Hypothalamus (tissue), 51 donors: Measurements from ENCODE around the gene IFNG.

Source experiments
- DNase-seq, 51 donors: peaks; one replicate each; lab custom pipeline; 2025; lab: John Stamatoyannopoulos, UW

The IFNG gene

GRCh38 chr12:68118096-68118755, 41.3 kb downstream of the IFNG start:
- no peak for DNase-seq

DNA sequence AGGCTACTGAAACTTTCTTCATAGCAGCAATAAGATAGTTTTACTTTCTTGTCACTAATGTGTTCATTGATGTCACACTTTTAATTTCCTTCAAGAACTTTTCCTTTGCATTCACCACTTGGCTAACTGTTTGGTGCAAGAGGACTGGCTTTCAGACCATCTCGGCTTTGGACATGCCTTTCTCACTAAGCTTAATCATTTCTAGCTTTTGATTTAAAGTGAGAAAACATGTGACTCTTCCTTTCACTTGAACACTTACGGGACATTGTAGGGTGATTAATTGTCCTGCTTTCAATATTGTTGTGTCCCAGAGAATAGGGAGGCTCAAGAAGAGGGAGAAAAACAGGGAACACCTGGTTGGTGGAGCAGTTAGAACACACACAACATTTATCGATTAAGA, 41.9 kb downstream of the IFNG start:
- DNase-seq = no peak

DNA sequence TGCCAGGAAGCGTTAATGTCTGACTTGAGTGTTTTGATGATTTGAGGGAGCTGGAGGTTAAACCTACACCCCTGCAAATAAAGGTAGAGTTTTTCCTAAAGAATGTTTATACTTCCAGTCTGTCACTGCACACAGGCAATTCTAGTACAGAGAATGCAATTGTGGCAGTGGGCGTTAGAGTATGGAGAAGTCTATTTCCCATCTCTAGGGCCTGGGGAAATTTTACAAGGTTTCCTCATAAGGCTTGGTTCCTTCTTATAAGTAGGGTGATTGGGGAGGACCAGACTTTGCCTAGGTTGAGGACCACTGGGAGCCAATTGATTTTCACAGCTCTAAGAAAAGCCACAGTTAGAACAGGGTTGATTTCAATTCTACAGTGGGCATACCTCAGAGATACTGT, 44.3 kb downstream of the IFNG start:
- DNase-seq = no peak

DNA sequence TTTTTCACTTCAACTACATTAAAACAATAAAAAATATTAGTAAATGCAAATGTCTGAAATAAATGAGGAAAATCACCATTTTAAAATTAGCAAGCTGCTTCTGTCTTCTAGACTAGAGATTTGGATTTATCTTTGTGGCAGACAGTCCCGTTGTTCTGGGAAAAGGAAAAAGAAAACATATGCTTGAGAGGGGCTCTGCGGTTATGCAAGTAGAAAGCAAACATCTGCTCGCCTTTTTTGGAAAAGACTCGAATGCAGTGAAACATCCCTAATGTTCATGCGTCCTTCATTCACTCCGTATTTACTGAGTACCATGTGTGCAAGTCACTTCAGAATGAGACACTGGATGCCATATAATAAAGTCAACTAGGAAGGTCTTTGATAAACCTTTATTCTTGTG, 44.9 kb downstream of the IFNG start:
- no peak for DNase-seq

- no peak for DNase-seq
Observed at GRCh38 chr12:68113644-68114043, 45.9 kb downstream of the IFNG start.

GRCh38 chr12:68111995-68112394, 47.5 kb downstream of the IFNG start:
- DNase-seq = no peak

DNA sequence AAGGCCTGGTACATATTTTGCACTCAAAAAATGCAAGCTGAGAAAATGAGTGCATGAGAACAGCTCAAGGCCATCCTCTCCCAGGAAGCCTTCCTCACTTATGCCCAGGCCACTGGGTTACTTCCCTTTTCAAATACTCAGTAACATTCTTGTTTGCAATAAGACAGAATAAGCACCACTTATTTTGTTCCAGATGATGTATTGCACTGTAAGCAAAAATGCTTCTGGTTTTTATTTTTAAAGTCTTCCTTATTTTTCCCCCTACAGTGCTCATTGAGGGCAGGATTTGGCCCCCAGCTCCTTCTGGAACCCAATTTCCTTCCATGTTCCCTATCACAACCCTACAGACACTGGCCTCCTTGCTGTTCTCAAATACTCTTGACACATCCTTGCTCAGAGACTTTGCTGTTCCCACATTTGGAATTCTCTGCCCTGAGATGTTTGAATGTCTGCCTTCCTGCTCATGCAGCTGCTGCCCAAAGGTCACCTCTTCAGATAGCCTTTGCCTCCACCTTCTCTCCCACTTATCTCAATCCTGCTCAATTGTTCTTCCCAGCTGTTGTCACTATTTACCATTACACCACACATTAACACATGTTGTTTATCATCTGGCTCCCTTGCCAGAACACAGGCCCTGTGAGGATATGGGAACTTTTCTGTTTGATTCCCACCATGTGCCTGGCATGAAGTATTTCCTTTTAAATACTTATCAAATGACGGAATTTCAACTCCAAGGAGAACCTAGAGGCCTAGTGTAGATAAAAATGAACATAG, 49.9 kb downstream of the IFNG start:
- DNase-seq = no peak

DNA sequence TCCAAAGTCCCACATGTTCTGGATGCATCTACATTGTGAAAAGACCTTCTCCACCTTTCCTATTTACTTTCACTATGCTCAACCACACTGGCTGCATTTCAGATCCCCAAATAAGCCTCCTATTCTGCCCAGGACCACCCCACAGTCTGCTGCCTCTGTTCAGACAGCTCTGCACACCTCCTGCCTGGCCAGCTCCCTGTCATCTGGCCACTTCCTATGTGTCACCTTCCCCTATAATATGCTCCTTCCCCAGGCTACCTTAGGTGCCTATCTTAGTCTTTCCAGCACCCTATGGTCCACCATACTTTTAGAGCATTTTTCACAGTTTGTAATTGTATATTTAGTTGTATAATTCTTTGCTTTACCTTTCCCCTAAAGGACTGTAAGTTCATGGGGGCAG, 50.5 kb downstream of the IFNG start:
- DNase-seq = no peak

DNA sequence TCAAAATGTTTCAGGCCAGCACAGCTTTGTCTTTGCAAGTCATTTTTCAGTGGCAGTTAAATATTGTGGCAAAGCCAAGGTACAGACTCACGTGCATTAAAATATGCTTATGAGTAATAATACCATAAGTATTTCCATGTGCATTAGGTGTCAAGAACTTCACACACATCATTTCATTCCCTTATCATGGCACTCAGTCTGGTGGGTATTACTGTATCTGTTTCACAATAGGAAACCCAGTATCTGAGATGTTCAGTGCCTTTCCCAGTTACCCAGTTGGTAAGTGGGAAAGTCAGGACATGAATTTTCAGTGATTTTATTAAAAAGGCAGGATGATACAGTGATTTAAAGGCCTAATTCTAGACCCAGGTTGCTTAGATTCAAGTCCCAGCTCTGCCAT, 52.9 kb downstream of the IFNG start:
- DNase-seq = no peak

DNA sequence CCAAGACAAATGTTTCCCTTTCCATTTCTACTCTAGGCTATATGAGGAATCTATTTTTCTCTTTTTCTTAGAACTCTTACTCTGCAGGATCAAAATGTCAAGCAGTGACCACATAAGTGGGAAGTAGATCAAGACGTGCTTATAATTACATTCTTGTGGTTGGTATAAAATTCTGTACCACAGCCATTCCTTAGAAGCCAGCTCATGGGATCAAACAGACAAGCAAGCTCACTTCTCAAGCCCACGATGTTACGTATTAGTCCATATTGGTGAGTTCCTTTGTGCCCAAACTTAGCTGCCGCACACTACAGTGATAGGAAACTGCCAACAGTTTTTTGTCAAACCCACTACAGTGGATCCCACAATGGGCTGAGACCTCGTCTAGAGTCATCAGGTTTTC, 53.4 kb downstream of the IFNG start:
- DNase-seq = no peak
